HEK293T (cell line): ENCODE data around the gene FNBP1L.

Experiments
- ARNT ChIP-seq: fragments of 450-650 bp; IDR thresholded peaks from 2 replicates; pipeline ENCODE4 v1.6.1; 2017; ENCODE audit warnings: mild to moderate bottlenecking
- BHLHE40 ChIP-seq: fragments of 450-650 bp; IDR thresholded peaks from 2 replicates; pipeline ENCODE4 v1.6.1; 2016; ENCODE audit warnings: mild to moderate bottlenecking, moderate library complexity, borderline replicate concordance
- ELF4 ChIP-seq: fragments of 450-650 bp; IDR thresholded peaks from 2 replicates; pipeline ENCODE4 v1.6.1; 2017; ENCODE audit warnings: antibody characterized with exemption
- FOXA1 ChIP-seq: fragments of 450-650 bp; IDR thresholded peaks from 2 replicates; pipeline ENCODE4 v1.6.1; 2016; ENCODE audit warnings: mild to moderate bottlenecking
- FOXM1 ChIP-seq: fragments of 450-650 bp; IDR thresholded peaks from 2 replicates; pipeline ENCODE4 v1.6.1; 2017; ENCODE audit warnings: mild to moderate bottlenecking, borderline replicate concordance
- SP1 ChIP-seq: fragments of 450-650 bp; IDR thresholded peaks from 2 replicates; pipeline ENCODE4 v1.6.1; 2017
- TF ChIP-seq, protein P1 (sequence below): fragments of 450-650 bp; IDR thresholded peaks from 2 replicates; pipeline ENCODE4 v1.6.1; 2016

DNA sequence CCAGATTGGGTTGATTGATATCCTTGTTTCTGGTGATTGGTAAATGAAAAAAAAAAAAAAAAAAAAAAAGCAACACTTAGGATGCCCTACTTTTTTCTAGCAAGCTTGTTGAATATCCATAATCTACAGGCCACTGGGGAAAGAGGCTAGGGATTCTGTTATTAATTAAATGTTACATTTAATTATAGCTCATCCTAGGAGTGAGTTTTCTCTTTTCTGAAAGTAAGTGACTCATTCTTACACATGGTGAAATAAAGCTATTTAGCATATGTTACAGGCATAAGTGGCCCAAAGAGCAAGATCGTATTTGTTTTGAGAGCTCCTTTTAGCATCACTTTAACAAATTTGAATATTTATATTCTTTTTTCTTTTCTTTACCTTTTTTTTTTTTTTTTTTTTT is 94.5 kb downstream of the FNBP1L start:
- TF ChIP-seq ARNT (no peak), SP1 (no peak), ELF4 (no peak), FOXA1 (no peak), BHLHE40 (no peak), FOXM1 (no peak)
- TF ChIP-seq, protein P1, sequence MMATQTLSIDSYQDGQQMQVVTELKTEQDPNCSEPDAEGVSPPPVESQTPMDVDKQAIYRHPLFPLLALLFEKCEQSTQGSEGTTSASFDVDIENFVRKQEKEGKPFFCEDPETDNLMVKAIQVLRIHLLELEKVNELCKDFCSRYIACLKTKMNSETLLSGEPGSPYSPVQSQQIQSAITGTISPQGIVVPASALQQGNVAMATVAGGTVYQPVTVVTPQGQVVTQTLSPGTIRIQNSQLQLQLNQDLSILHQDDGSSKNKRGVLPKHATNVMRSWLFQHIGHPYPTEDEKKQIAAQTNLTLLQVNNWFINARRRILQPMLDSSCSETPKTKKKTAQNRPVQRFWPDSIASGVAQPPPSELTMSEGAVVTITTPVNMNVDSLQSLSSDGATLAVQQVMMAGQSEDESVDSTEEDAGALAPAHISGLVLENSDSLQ: no peak
